Osteoblast (primary cell): Measurements from ENCODE around the gene IDS. TPM values are rescaled to one million over a fixed set of nuclear protein-coding genes. Genes with fewer than 3 reads are reported as not detected.
A peak's percentile ranks its signal among the peaks of the same experiment; 100 is the strongest.

ENCODE experiments used
- DNase-seq: peaks from one replicate; pipeline ENCODE4 v3.0.0; 2011; ENCODE audit warnings: low spot score, mixed read lengths; ENCODE audit not compliant: insufficient read length; ENCODE audit errors: missing footprints
- H2AFZ ChIP-seq: 2 replicates; pipeline ENCODE4 v1.6.0; 2011; ENCODE audit warnings: mild to moderate bottlenecking, low read length
- H3K27ac ChIP-seq: 2 replicates; pipeline ENCODE4 v1.5.1; 2011; ENCODE audit warnings: mild to moderate bottlenecking, low read depth, low read length, moderate library complexity
- H3K27me3 ChIP-seq: 2 replicates; pipeline ENCODE4 v1.6.0; 2012; ENCODE audit warnings: mild to moderate bottlenecking, control low read depth, inconsistent platforms, low read length, moderate library complexity; ENCODE audit not compliant: insufficient read depth
- H3K36me3 ChIP-seq: 2 replicates; pipeline ENCODE4 v1.5.1; 2011; ENCODE audit warnings: mild to moderate bottlenecking, low read length, control low read depth, moderate library complexity; ENCODE audit not compliant: insufficient read depth
- H3K4me1 ChIP-seq: 2 replicates; pipeline ENCODE4 v1.5.1; 2011; ENCODE audit warnings: mild to moderate bottlenecking, low read length, control low read depth, moderate library complexity; ENCODE audit not compliant: insufficient read depth
- H3K4me2 ChIP-seq: 2 replicates; pipeline ENCODE4 v1.6.0; 2011; ENCODE audit warnings: mild to moderate bottlenecking, low read length; ENCODE audit not compliant: insufficient read depth
- H3K4me3 ChIP-seq: fragments of 200-600 bp; sonication (generic); 3 replicates; pipeline ENCODE4 v1.5.1; 2012; ENCODE audit warnings: mild to moderate bottlenecking, low read length, inconsistent platforms; ENCODE audit not compliant: insufficient read depth
- H3K79me2 ChIP-seq: 2 replicates; pipeline ENCODE4 v1.6.0; 2012; ENCODE audit warnings: mild to moderate bottlenecking, low read length, control low read depth, inconsistent platforms; ENCODE audit not compliant: insufficient read depth
- H3K9me3 ChIP-seq: 2 replicates; pipeline ENCODE4 v1.5.1; 2011; ENCODE audit warnings: low read depth, low read length, control low read depth
- H4K20me1 ChIP-seq: 2 replicates; pipeline ENCODE4 v1.6.0; 2012; ENCODE audit warnings: mild to moderate bottlenecking, low read length, control low read depth; ENCODE audit not compliant: insufficient read depth
- total RNA-seq: library from RNA; depleted of rRNA; stranded (reverse); fragments of >200 nt; gene quantifications from 2 replicates; pipeline ENCODE4 v1.2.3, GENCODE V29; 2012
- TF ChIP-seq, protein P1 (sequence below): IDR thresholded peaks from 2 replicates; pipeline ENCODE4 v1.5.1; 2011; ENCODE audit warnings: mild to moderate bottlenecking, low read depth, low read length, moderate library complexity; ENCODE audit errors: extremely low read depth

The IDS gene
- total RNA-seq, 1 donor = 48.9 TPM

- H3K79me2 ChIP-seq = peaks cover 1% of the 10 kb centered on the region
- no peak overlapping the region for H3K4me2 ChIP-seq
- peaks cover 17% of the 10 kb centered on the region for H4K20me1 ChIP-seq
- no peak overlapping the region for H2AFZ ChIP-seq
- no peaks in the 10 kb centered on the region for H3K9me3 ChIP-seq
- TF ChIP-seq, protein P1, sequence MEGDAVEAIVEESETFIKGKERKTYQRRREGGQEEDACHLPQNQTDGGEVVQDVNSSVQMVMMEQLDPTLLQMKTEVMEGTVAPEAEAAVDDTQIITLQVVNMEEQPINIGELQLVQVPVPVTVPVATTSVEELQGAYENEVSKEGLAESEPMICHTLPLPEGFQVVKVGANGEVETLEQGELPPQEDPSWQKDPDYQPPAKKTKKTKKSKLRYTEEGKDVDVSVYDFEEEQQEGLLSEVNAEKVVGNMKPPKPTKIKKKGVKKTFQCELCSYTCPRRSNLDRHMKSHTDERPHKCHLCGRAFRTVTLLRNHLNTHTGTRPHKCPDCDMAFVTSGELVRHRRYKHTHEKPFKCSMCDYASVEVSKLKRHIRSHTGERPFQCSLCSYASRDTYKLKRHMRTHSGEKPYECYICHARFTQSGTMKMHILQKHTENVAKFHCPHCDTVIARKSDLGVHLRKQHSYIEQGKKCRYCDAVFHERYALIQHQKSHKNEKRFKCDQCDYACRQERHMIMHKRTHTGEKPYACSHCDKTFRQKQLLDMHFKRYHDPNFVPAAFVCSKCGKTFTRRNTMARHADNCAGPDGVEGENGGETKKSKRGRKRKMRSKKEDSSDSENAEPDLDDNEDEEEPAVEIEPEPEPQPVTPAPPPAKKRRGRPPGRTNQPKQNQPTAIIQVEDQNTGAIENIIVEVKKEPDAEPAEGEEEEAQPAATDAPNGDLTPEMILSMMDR = no peak
- peak overlapping the region; percentile 48 for H3K27ac ChIP-seq
- peak; percentile 86 for DNase-seq
- no peak overlapping the region for H3K4me3 ChIP-seq
- peaks cover 41% of the 10 kb centered on the region for H3K4me1 ChIP-seq
- no peaks in the 10 kb centered on the region for H3K27me3 ChIP-seq
- H3K36me3 ChIP-seq = peaks cover 58% of the 10 kb centered on the region
Measured at GRCh38 chrX:149495573-149496071, 9.5 kb downstream of the IDS start.

GRCh38 chrX:149494844-149495565 lies 10.1 kb downstream of the IDS start:
- Histone ChIP-seq H3K27ac (peak overlapping the region; percentile 48), H3K4me1 (peaks cover 41% of the 10 kb centered on the region), H3K9me3 (no peaks in the 10 kb centered on the region), H4K20me1 (peaks cover 17% of the 10 kb centered on the region), H3K4me3 (no peak overlapping the region), H3K4me2 (no peak overlapping the region), H2AFZ (no peak overlapping the region), H3K36me3 (peaks cover 59% of the 10 kb centered on the region), H3K79me2 (no peaks in the 10 kb centered on the region), H3K27me3 (no peaks in the 10 kb centered on the region)
- DNase-seq = no peak
- TF ChIP-seq, protein P1 = no peak

DNA sequence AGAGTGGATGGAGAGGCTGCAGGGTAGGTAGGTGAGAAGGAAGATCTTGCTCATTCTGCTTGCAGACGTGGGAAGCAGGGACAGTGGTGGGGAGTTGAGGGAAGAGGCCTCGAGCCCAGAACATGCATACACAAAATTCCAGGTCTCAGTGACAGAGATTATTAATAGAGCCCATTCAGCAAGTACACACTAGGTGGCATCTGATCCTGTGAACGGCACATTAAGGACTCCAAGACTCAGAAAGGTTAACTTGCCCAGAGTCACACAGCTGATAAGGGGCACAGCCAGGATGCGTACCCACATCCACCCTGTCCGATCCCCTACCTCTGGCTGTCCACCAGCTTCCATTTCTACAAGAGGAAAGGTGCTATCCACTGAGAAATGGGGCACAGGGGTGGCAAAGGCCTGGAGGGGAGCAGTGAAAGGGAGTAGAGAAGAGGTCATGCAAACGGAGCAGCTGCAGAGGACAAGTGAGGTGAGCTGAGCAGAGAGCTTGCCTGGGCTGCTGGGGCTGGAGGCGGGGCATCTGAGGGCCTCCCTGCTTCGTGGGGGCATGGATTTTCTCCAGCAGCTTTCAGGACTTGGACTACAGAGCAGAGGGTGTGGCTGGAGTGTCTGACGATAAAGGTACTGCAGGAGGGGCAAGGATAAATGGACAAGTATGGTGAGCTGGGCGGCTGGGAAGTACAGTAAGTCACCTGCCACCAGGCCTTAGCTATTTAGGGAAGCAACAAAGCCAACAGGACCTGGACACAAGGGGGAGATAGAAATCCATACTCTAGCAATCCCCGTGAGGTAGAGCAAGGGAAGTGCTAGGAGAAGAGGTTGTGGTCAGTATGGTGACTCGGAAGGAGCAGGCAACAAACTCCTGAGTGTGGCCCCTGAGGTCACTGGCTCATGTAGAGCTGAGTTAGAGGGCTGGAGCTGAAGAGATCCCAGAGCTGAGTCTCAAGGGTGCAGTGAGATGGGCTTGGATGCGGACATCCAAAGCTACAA lies 11.2 kb downstream of the IDS start:
- H3K36me3 ChIP-seq = peaks cover 56% of the 10 kb centered on the region
- H3K9me3 ChIP-seq = no peaks in the 10 kb centered on the region
- TF ChIP-seq, protein P1 = no peak
- H3K4me1 ChIP-seq = peaks cover 41% of the 10 kb centered on the region
- H3K4me3 ChIP-seq = no peak overlapping the region
- H3K79me2 ChIP-seq = no peaks in the 10 kb centered on the region
- no peak overlapping the region for H3K27ac ChIP-seq
- DNase-seq = peak; percentile 75
- peaks cover 17% of the 10 kb centered on the region for H4K20me1 ChIP-seq
- H2AFZ ChIP-seq = no peak overlapping the region
- H3K27me3 ChIP-seq = no peaks in the 10 kb centered on the region
- H3K4me2 ChIP-seq = no peak overlapping the region
